ENCODE results near the gene SLC2A10. TPM values are rescaled to one million over a fixed set of nuclear protein-coding genes. Genes with fewer than 3 reads are reported as not detected.

The SLC2A10 gene
- total and polyA plus RNA-seq, 2 donors (not counting 1 experiment from before 2014, with no cell fraction given) = 35.3 to 47.2 TPM

- Histone ChIP-seq H3K4me3 (replicated peaks in 1 of 4; ENCODE audit: control extremely low read depth in 1 of 4, insufficient read depth in 1 of 4, low read depth in 3 of 4, low read length in 4 of 4) (no peak overlapping the region), H4K20me1 (ENCODE audit: control insufficient read depth, extremely low read depth, insufficient read depth, low read length) (no peaks in the 10 kb centered on the region), H3K79me2 (ENCODE audit: control insufficient read depth, insufficient read depth, low read length) (no peaks in the 10 kb centered on the region), H3K4me2 (ENCODE audit: extremely low read depth, insufficient read depth, low read length) (no peak overlapping the region), H3K27me3 (ENCODE audit: control insufficient read depth, insufficient read depth, low read length) (no peaks in the 10 kb centered on the region), H3K36me3 (ENCODE audit: control insufficient read depth, insufficient read depth, low read length) (no peaks in the 10 kb centered on the region), H3K4me1 (ENCODE audit: control insufficient read depth, extremely low read depth, insufficient read depth, low read length) (no peaks in the 10 kb centered on the region), H2AFZ (ENCODE audit: low read length) (no peak overlapping the region), H3K27ac (ENCODE audit: insufficient read depth, low read length) (no peak overlapping the region), H3K9ac (ENCODE audit: insufficient read depth, low read length) (no peak overlapping the region), H3K9me3 (ENCODE audit: control insufficient read depth, insufficient read depth, low read depth, low read length) (no peaks in the 10 kb centered on the region)
- no peak for DNase-seq (ENCODE audit: low read depth in 2 of 2)
- TF ChIP-seq EZH2 (IDR thresholded peaks at IDR 0.05; ENCODE audit: low read length, missing control alignments) (no peak), CTCF (conservative IDR thresholded peaks at IDR 0.05 in 1 of 2, IDR thresholded peaks at IDR 0.05 in 1 of 2; ENCODE audit: low read depth in 1 of 2, low read length in 2 of 2) (no peak)
Observed at GRCh38 chr20:46671866-46672542, 37.4 kb upstream of the SLC2A10 start.

- Histone ChIP-seq H3K27ac (ENCODE audit: insufficient read depth, low read length) (no peak overlapping the region), H3K4me1 (ENCODE audit: control insufficient read depth, extremely low read depth, insufficient read depth, low read length) (no peaks in the 10 kb centered on the region), H3K9ac (ENCODE audit: insufficient read depth, low read length) (no peak overlapping the region), H3K27me3 (ENCODE audit: control insufficient read depth, insufficient read depth, low read length) (no peaks in the 10 kb centered on the region), H3K79me2 (ENCODE audit: control insufficient read depth, insufficient read depth, low read length) (no peaks in the 10 kb centered on the region), H3K4me2 (ENCODE audit: extremely low read depth, insufficient read depth, low read length) (no peak overlapping the region), H3K4me3 (replicated peaks in 1 of 4; ENCODE audit: control extremely low read depth in 1 of 4, insufficient read depth in 1 of 4, low read depth in 3 of 4, low read length in 4 of 4) (no peak overlapping the region), H3K9me3 (ENCODE audit: control insufficient read depth, insufficient read depth, low read depth, low read length) (no peaks in the 10 kb centered on the region), H3K36me3 (ENCODE audit: control insufficient read depth, insufficient read depth, low read length) (no peaks in the 10 kb centered on the region), H2AFZ (ENCODE audit: low read length) (no peak overlapping the region), H4K20me1 (ENCODE audit: control insufficient read depth, extremely low read depth, insufficient read depth, low read length) (no peaks in the 10 kb centered on the region)
- no peak for DNase-seq (ENCODE audit: low read depth in 2 of 2)
- TF ChIP-seq EZH2 (IDR thresholded peaks at IDR 0.05; ENCODE audit: low read length, missing control alignments) (no peak), CTCF (conservative IDR thresholded peaks at IDR 0.05 in 1 of 2, IDR thresholded peaks at IDR 0.05 in 1 of 2; ENCODE audit: low read depth in 1 of 2, low read length in 2 of 2) (no peak)
Observed at GRCh38 chr20:46672543-46673148, 36.8 kb upstream of the SLC2A10 start.

GRCh38 chr20:46673394-46674252 is 35.8 kb upstream of the SLC2A10 start:
- no peaks in the 10 kb centered on the region for H3K79me2 ChIP-seq (ENCODE audit: control insufficient read depth, insufficient read depth, low read length)
- H3K4me3 ChIP-seq (replicated peaks in 1 of 4; ENCODE audit: control extremely low read depth in 1 of 4, insufficient read depth in 1 of 4, low read depth in 3 of 4, low read length in 4 of 4) = no peak overlapping the region
- H2AFZ ChIP-seq (ENCODE audit: low read length) = no peak overlapping the region
- H3K9ac ChIP-seq (ENCODE audit: insufficient read depth, low read length) = no peak overlapping the region
- H3K4me1 ChIP-seq (ENCODE audit: control insufficient read depth, extremely low read depth, insufficient read depth, low read length) = no peaks in the 10 kb centered on the region
- H3K27me3 ChIP-seq (ENCODE audit: control insufficient read depth, insufficient read depth, low read length) = no peaks in the 10 kb centered on the region
- no peak overlapping the region for H3K27ac ChIP-seq (ENCODE audit: insufficient read depth, low read length)
- no peaks in the 10 kb centered on the region for H3K9me3 ChIP-seq (ENCODE audit: control insufficient read depth, insufficient read depth, low read depth, low read length)
- H3K36me3 ChIP-seq (ENCODE audit: control insufficient read depth, insufficient read depth, low read length) = no peaks in the 10 kb centered on the region
- TF ChIP-seq CTCF (conservative IDR thresholded peaks at IDR 0.05 in 1 of 2, IDR thresholded peaks at IDR 0.05 in 1 of 2; ENCODE audit: low read depth in 1 of 2, low read length in 2 of 2) (no peak), EZH2 (IDR thresholded peaks at IDR 0.05; ENCODE audit: low read length, missing control alignments) (no peak)
- H3K4me2 ChIP-seq (ENCODE audit: extremely low read depth, insufficient read depth, low read length) = no peak overlapping the region
- H4K20me1 ChIP-seq (ENCODE audit: control insufficient read depth, extremely low read depth, insufficient read depth, low read length) = no peaks in the 10 kb centered on the region
- no peak for DNase-seq (ENCODE audit: low read depth in 2 of 2)
